ENCODE measurements around the gene PPP1R13B. TPM values are rescaled to one million over a fixed set of nuclear protein-coding genes. Genes with fewer than 3 reads are reported as not detected.

PPP1R13B gene
- total and polyA plus RNA-seq, 12 donors = 21.6 to 124 (median 75.5) TPM

DNA sequence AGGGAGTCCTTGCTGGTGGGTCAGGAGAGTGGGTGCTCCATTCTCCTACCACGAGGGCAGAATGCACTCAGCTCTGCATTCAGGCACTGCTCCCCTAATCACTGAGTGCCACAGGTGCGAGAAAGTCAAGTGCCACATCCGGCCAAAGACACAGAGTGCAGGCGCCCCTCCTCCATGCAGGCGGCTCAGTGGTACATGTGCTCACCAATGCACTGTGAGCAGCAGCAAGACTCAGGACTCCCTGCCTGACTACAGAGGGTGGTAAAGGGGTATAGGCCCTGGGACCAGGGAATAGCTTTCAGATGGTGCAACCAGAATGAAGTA lies 98.9 kb downstream of the PPP1R13B start:
- TF ChIP-seq, protein P1, sequence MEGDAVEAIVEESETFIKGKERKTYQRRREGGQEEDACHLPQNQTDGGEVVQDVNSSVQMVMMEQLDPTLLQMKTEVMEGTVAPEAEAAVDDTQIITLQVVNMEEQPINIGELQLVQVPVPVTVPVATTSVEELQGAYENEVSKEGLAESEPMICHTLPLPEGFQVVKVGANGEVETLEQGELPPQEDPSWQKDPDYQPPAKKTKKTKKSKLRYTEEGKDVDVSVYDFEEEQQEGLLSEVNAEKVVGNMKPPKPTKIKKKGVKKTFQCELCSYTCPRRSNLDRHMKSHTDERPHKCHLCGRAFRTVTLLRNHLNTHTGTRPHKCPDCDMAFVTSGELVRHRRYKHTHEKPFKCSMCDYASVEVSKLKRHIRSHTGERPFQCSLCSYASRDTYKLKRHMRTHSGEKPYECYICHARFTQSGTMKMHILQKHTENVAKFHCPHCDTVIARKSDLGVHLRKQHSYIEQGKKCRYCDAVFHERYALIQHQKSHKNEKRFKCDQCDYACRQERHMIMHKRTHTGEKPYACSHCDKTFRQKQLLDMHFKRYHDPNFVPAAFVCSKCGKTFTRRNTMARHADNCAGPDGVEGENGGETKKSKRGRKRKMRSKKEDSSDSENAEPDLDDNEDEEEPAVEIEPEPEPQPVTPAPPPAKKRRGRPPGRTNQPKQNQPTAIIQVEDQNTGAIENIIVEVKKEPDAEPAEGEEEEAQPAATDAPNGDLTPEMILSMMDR (IDR thresholded peaks at IDR 0.05) = no peak
- WGBS, 2 donors = 75 to 78% methylated on average over 5 of the region's 5 CpGs
- ATAC-seq (peak in 3 of 8 donors; percentile 15 to 43 (median 25)), DNase-seq (no peak)
- H3K36me3 ChIP-seq = peaks cover 0 to 100% (median 35%) of the 10 kb centered on the region in 9 donors
- no peaks in the 10 kb centered on the region for H3K9me3 ChIP-seq
- H3K4me1 ChIP-seq = no peaks in the 10 kb centered on the region
- no peak overlapping the region for H3K27ac ChIP-seq
- intact Hi-C loops (cut with DNase I) = no loop called here
- no peaks in the 10 kb centered on the region for H3K27me3 ChIP-seq
- no peak overlapping the region for H3K4me3 ChIP-seq

DNA sequence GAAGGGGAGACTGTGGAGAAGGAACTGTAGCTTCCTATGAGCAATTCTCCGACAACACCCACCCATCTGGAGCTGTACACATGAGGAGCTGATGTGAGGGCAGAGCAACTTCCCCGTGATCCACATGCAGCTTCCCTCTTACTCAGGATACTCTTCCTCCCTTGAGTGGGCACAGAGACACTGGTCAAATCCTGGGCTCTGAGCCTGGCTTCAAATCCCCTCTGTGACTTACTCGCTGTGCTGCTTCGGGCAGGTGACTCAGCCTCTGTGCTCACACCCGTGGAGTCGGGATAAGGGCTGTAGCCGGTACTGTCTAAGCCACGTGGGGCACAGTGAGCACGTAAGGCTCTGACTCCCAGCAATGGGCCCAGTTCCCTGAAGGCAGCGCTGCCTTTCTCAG lies 100.7 kb downstream of the PPP1R13B start:
- TF ChIP-seq, protein P1 (IDR thresholded peaks at IDR 0.05) = no peak
- peaks cover 0 to 6% (median 0%) of the 10 kb centered on the region in 9 donors for H3K4me1 ChIP-seq
- no peak overlapping the region for H3K27ac ChIP-seq
- intact Hi-C loops (cut with DNase I) = no loop called here
- ATAC-seq (peak in 2 of 8 donors; percentile 5 to 31), DNase-seq (no peak)
- no peaks in the 10 kb centered on the region for H3K27me3 ChIP-seq
- H3K36me3 ChIP-seq = peaks cover 0 to 100% (median 25%) of the 10 kb centered on the region in 9 donors
- 89 to 90% methylated on average over 10 of the region's 10 CpGs for WGBS, 2 donors
- H3K4me3 ChIP-seq = no peak overlapping the region
- no peaks in the 10 kb centered on the region for H3K9me3 ChIP-seq

DNA sequence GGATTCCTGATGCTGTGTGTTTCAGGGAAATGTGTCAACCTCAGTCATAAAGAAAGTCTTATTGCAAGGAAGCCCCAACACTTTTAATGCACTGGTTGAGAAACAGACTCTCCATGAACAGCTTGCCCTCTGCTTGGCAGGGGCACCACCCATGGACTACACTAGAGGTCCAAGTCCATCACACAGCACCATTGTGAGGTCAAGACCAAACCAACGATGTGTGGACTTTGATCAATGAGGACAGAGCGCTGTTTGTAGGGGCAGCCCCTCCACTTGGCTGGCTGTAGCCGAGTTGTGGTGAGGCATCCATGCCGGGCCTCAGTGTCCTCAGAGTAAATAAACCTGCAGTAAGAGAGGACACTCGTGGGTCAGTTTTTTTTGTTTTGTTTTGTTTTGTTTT lies 102.0 kb downstream of the PPP1R13B start:
- Histone ChIP-seq H3K4me3 (no peak overlapping the region), H3K27ac (no peak overlapping the region), H3K27me3 (no peaks in the 10 kb centered on the region), H3K36me3 (peaks cover 0 to 100% (median 29%) of the 10 kb centered on the region in 9 donors), H3K9me3 (no peaks in the 10 kb centered on the region), H3K4me1 (peaks cover 0 to 12% (median 0%) of the 10 kb centered on the region in 9 donors)
- TF ChIP-seq, protein P1 (IDR thresholded peaks at IDR 0.05) = no peak
- 83% methylated on average over 5 of the region's 5 CpGs for WGBS, 2 donors
- no peak for DNase-seq
- ATAC-seq = no peak
- intact Hi-C loops (cut with DNase I) = no loop called here

DNA sequence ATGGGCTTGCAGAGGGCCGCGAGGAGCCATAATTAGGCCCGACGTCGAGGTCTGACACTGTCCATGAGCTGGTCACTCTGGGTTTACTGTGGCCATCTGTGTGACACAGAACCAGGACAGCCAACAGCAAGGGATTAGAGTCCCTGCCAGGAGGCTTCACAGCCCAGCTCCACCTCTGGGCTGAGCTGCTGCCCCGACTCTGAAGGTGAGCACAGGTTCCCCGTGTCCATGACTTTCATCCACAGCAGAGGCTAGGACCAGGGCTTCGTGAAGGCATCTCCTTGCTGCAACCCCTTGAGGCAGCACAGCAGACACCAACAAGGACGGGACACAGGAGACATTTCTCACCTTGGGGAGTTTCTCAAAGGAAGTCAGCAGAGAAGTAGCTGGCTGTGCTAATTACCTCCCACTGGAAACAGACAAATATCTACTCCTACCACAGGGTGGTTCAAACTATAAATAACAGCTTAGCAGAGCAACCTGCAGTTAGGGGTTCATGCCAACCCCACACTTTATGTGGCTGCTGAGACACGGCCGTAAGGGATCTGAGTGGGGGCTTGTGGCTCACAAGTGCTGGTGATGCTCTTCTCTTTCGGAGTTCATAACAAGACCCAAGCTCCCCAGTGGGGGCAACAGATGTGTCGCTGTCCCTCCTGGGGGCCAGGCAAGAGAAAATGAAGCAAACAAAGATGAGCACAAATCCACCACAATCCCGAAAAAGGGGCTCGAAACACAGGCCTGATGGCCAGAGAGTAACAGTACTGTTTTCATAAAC lies 102.6 kb downstream of the PPP1R13B start:
- WGBS, 2 donors = 72 to 74% methylated on average over 15 of the region's 15 CpGs
- TF ChIP-seq, protein P1 (IDR thresholded peaks at IDR 0.05) = no peak
- Histone ChIP-seq H3K36me3 (peaks cover 0 to 100% (median 26%) of the 10 kb centered on the region in 9 donors), H3K4me1 (peaks cover 0 to 12% (median 0%) of the 10 kb centered on the region in 9 donors), H3K4me3 (no peak overlapping the region), H3K27ac (no peak overlapping the region), H3K9me3 (no peaks in the 10 kb centered on the region), H3K27me3 (no peaks in the 10 kb centered on the region)
- no peak for DNase-seq
- no peak for ATAC-seq
- intact Hi-C loops (cut with DNase I) = no loop called here
